Sigmoid colon (tissue), 4 donors: ENCODE data around the gene GADL1.

ENCODE experiments used
- EP300 ChIP-seq, 4 donors: sonication (generic); formaldehyde crosslinking; IDR thresholded peaks; one replicate each; pipeline ENCODE4 v1.6.1; 2017; ENCODE audit warnings: antibody characterized with exemption in 4 of 4
- TF ChIP-seq, protein P1 (sequence below), 4 experiments: fragments of 450-650 bp in 3 of 4; fragments of 200-600 bp in 1 of 4; IDR thresholded peaks; one replicate each; pipeline ENCODE4 v1.5.1; 2016 to 2019; ENCODE audit warnings: antibody characterized with exemption in 4 of 4, mild to moderate bottlenecking in 3 of 4, moderate library complexity in 2 of 4

DNA sequence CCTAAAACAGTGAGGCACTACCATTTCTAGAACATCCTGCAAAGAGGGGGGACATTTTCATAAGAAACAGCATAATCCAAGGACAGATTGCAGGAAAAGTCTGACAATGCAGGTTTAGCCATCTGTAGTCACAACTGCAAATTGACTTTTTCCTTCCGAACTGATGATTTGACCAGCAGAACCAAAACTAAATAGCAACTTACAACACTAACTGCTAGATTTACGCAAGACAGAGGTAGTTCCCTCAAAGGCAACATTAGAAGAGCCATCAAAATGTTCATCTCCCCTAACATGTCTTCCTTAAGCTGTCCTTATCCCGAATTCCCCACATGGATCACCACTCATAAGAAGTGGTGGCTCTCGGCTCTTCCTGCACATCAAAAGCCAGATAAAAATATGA, 129.6 kb downstream of the GADL1 start:
- TF ChIP-seq EP300 (IDR thresholded peaks at IDR 0.05) = no peak
- TF ChIP-seq, protein P1, sequence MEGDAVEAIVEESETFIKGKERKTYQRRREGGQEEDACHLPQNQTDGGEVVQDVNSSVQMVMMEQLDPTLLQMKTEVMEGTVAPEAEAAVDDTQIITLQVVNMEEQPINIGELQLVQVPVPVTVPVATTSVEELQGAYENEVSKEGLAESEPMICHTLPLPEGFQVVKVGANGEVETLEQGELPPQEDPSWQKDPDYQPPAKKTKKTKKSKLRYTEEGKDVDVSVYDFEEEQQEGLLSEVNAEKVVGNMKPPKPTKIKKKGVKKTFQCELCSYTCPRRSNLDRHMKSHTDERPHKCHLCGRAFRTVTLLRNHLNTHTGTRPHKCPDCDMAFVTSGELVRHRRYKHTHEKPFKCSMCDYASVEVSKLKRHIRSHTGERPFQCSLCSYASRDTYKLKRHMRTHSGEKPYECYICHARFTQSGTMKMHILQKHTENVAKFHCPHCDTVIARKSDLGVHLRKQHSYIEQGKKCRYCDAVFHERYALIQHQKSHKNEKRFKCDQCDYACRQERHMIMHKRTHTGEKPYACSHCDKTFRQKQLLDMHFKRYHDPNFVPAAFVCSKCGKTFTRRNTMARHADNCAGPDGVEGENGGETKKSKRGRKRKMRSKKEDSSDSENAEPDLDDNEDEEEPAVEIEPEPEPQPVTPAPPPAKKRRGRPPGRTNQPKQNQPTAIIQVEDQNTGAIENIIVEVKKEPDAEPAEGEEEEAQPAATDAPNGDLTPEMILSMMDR (IDR thresholded peaks at IDR 0.05) = no peak
